Amniotic epithelial cell (primary cell): Measurements from ENCODE around the gene GULP1.
"Not testable (repeated sequence)": the region's sequence is repeated elsewhere in the genome, so short reads cannot be mapped to it uniquely, and the experiment has no call there.

Experiments used
- DNase-seq: peaks from one replicate; pipeline ENCODE4 v3.0.0-alpha.2; 2010; ENCODE audit warnings: low read depth

GULP1 gene

DNA sequence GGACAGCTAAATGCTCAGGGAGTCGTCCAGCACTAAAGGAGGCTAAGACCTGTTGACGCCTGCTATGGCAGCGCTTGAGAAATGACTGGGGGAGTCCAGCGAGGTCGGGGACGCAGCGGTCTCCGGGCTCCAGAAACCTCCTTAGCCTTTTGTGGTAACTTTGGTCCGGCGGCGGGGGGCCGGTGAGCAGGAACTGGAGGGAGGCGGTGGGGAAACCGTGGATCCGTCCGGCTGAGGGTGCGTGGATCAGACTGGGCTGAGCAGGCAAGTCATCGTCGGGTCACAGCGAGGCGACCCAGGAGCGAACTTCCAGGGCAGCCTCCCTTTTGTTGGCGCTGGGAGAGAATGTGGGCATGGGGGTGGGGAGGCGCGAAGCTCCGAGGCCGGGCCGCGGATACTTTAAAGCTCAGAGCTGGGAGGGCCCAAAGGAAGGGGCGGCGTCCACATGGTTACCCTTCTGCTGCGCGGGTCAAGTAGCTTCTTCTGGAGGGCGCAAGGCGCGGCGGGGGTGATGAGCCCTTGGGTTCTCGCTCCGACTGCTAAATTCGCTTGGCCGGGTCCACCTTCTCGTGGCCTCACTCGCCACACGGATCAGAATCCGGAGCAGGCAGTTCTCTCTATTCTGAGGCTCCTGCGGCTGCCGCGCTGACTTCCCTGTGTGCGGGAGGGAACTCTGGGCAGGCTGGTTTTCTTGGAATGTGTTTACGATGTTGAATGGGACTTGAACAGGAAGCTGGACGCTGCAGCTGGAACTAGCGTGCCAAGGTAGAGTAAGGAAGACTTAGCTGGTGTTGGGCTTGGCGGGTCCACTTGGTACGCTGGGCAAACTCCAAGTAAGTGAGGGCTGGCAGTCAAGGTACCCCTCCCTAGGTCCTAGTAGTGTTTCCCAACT is 920 bp downstream of the GULP1 start:
- DNase-seq, result peak; percentile 90

DNA sequence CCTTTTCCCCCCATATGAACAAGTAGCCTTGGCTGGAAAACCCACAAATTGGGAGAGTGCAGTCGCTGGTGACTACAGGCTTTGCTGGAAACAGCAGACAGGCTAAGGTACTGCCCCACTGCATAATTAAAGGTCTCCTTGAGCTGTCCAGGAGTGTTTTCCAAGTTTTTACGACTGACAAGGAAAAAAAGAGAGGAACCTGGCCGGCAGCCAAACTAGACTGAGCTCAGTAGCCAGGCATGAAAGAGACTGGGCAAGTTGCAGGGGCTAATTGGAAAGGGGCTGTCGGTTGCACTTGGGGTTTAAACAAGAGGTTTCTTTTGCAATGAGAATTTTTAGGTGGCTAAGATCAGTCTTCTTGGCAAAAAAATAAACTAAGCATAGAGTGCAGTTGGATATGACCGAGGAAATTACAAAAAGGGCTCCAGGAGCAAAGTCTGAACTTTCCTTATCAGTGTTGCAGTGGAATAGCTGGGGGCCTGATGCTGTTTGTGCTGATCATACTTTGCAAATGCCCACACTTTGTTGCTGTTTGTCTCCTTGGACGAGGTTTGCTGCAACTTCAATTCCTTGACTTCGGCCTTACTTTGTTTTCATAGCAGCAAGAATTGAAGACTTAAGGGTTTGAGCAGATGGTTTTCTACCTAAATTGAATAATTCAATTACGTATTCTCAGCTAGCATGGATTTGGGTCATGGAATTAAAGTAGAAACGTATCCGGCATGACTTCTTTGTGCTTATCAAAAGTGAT is 2.1 kb downstream of the GULP1 start:
- DNase-seq, result peak; percentile 78

DNA sequence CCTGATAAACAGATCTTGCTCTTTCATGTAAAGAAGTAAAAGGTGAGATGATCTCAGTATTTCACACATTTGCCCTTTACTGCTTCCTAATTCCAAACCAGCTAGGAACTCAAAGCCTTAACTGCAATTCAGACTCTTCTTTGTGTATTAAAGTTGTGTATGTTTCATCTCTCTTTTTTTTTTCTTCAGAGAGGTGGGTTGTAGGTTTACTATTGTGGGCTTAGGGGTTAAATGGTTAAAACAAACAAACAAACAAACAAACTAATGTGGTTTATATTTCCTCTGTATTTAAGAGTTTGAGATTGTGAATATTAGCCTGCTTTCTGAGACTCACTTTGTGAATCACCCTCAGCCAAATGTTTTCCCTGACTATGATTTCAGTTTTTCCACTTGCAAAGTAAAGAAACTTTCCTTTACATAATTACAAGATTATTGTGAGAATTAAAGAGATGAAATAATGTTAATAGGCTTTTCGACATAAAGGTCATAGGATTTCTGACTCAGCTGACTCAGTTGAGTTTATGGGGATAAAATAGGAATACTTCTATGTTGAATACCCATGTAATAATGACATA is 2.8 kb downstream of the GULP1 start:
- DNase-seq, result peak; percentile 21

DNA sequence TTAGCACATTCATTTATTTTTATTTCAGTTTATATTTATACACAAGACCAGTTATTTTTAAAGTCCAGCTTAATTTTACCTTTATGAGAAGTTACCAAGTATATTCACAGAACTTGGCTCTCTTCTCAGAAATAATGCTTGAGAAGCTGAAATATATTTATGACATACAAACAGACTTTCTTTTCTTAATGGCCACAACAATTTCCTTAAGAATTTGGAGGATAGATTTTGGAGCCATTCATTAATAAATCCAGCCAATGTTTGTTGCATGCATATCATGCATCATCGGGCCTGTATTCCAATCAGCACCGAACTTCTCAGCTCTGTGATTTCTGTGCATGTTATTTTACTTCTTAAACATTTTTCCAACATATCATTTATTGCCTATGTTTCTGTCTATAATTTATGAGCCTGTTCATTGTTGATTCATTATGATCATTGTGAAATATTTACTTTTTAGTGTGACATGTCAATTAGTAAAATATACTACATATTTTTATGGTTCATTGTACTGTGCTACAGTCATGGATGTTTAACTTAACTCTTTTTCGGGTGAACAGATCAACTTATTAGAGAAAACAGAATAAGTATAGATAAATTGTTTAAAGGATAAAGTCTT is 3.5 kb downstream of the GULP1 start:
- DNase-seq, result peak; percentile 40

DNA sequence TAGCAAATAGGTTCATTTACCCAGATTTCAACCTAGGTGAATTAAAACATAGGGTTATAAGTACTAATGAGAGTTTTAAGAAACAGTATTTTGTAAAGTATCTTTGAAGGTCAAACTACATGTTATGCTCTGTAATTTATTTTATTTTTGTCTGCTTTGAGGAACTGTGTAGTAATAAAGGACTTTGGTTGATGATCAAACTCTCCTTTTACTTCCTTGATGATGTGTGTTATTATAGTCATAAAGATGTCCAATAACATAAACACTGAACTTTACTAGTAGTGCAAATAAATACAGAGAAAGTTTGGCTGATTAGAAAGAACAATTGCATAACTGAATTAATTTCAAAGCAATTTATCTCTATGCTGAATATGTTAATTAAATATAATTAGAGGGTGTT is 6.3 kb downstream of the GULP1 start:
- DNase-seq, result no peak

DNA sequence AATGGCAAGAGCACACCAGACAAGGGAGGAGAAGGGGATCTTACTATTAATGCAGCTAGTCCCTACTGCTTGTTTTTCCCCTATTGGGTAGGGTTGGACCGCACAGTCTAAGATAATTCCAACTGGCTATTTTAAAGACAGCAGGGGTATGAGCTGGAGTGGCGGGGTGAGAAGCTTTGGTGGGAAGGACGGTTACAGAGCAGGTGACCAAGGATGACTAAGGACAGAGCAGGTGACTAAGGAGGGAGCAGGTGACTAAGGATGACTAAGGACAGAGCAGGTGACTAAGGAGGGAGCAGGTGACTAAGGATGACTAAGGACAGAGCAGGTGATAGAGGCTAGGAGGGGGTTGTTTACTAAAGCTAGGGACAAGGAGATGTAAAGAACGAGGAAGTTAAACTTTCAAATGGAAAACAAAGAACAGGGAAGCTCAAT is 7.3 kb downstream of the GULP1 start:
- DNase-seq, result not testable (repeated sequence)

DNA sequence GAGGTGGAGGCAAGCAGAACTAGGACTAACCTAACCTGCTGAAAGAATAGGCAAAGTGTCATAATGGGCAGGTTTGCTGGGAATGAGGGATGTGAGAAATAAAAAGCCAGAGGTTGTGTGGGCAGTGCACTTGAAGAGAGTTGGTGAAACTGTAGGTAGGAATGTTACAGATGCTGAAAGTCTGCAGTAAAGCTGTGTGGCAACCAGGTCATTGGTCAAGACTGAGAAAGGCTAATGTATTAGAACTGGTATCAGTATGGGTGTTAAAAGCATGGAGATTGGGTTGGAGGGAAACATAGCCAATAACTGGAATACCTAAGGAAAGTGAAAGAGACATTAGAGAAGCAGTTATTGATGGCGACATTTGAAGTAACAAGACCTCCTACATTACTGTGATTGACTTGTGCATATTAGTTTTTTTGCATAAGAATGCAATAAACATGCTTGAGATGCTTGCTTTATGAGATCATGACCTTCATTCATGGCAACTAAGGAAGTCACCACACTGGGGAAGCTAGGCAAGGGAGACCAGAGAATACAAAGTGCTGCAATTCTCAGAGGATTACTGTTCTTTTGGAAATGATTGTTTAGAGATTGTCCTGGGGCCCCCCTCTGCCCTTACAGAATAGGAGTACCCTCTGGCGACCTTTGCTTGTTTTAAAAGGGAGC is 11.8 kb downstream of the GULP1 start:
- peak; percentile 88 for DNase-seq

DNA sequence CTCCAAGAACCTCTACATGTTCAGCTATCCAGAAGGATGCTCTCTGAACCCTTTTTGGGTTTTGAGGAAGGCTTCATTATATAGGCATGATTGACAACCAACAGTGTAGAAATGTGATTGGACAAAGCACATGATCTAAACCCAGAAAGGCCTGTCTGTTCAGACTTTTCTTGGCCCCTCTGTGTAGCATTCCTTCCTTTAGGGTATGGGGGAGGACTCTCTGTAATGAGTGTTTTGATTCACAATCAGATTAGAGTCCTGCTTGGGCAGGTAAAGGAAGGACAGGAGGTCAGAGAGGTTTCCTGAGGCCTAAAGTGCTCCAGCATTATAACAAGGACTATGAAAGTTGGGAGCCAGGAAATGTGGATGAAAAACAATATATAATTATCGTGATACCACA is 13.6 kb downstream of the GULP1 start:
- no peak for DNase-seq

DNA sequence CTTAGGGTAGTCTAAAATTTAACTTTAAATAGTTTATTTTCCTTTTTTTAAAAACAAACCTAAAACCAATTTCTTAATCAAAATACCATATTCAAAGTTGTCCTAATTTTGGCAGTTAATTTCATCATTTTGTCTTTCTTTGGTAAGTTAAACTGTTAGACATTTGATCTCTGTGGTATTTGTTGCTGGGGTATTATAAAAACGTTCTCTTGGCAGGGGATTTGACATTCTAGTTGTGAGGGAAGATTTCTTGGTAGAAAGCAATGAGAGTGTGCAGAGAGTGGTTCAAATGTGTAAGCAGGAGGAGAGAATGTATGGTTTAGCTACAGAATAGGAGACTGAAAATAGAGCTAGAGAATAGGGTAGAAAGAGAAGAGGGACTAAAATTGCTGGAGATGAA is 14.6 kb downstream of the GULP1 start:
- no peak for DNase-seq

DNA sequence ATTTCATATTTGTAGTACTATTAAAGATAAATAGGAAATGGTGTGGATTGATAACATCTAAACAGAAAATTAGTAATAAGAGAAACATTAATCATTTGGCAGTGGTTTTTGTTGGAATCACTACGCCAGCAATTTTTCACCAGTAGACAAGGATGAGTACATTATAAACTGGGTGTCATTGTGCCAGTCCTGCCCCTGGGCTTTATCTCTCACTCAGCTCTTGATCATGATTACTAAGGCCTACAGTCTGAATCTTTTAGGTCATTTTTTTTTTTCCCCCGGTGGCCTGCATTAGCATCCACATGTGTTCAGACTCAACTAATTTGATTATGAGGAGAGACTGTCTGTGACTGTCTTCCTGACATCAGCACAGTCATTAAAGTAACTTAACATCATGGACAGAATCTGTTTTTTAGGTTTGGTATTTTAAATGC is 16.2 kb downstream of the GULP1 start:
- DNase-seq, result peak; percentile 10

DNA sequence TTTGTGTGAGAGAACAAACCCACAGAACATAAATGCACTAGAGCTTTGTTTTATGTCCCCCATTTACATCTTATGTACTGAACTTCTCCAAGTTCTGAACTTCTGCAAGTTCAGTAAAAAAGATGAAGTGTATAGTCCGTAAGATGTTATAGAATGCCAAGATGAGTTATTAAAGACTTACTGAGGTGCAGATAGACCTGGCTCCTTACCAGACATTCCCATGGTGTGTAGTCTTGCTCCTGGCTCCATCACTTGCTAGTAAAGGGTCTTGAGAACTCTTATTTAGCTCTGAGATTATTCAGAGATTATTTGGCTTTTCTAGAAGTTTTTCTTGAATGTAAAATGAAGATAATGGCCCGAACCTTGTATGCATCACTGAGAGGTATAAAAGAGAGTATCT is 16.8 kb downstream of the GULP1 start:
- DNase-seq, result peak; percentile 43

DNA sequence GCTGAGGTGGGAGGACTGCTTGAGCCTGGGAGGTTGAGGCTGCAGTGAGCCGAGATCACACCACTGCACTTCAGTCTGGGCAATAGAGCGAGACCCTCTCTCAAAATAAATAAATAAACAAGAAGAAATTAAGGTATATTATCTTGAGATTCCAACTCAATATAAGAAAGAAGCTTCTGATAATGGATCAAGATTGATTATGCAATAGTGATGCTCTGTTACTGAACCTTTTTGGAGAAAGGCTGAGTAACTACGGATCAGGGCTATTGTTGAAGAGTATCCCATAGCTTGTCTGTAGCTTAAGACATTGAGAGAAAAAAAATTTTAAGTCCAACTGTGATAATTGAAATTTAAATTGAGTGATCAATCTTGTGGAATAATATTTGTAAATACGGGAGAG is 17.7 kb downstream of the GULP1 start:
- no peak for DNase-seq

DNA sequence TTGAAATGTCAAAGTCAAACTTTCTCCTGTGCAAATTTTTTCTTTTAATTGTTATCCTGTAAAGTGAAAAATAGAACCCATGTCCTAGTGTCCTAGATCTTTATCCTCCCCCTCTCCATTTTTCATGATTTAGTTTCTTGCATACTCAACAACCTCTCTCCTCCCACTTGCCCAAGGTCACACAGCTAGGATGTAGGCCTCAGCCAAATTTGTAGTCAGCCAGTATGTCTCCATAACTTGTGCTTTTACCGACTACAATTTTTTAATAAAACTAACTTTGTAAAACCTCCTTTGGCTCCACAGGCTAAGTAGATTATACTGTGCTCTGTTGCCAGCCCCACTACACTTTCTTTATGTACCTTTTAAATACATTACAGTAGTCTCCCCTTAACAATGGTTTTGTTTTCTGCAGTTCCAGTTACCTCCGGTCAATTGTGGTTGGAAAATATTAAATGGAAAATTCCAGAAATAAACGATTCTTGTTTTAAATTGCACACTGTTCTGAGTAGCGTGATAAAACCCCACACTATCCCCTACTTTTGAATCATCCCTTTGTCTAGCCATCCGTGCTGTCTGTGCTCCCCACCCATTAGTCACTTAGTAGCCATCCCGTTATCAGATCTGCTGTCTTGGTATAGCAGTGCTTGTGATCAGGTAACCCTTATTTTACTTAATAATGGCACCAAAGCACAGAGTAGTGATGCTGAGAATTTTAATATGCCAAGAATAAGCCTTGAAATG is 22.8 kb downstream of the GULP1 start:
- peak; percentile 67 for DNase-seq

DNA sequence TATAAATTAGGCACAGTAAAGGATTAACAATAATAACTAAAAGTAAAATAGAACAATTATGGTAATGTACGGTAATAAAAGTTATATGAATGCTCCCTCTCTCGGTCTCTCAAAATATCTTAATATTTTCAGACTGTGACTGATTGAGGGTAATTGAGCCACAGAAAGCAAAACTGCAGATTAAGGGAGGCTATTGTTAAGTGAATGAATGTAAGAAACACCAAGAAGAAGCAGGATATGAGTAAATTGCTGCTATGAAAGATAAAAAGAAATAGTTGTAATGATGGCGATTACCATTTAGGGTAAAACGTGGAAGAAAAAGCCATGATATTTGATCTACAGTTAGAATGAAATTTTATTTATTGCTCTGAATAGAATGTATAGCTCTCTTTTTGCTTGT is 24.1 kb downstream of the GULP1 start:
- DNase-seq, result no peak

DNA sequence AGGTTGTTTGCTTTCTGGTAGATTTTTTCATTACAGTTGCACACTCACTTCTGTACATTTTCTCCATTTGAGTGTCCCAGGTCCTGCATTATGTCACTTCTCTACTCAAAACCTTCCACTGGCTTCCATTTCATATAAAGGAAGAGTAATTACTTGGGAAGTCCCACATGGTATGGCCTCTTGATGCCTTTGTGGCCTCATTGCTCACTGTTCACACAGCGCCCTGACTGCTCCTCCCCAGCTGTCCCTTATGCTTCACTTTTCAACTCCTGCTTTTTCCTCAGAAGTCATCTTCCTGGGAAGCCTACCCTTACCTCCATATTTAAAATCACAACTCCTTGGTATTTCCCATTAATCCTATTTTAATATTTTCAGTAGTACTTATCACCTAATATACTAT is 24.7 kb downstream of the GULP1 start:
- no peak for DNase-seq

DNA sequence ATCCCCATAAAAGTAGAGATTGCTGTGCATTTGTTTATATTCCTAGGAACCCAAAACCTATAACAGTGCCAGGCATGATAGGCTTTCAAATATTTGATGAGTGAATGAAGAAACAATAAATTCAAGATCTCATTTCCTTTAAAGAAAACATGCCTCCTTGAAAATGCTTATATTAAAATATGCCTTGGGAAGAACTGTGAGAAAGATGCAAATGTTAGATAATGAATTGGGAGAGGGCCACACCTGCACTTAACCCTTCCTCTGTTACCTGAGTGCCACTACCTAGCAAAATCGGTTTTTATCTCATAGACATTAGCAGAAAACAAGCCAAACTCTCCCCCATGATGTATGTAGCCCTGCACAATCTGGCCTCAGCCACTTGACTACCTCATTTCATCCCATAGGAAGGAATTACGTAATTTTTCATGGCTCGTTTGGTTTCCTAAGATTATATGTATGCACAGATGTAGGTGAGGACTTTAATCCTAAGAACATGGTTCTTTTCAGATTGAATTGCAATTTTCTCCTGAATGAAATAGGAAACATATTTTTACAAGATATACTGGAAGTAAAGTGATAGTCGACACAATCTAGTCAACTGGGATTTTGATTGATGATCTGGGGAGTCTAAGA is 25.2 kb downstream of the GULP1 start:
- DNase-seq, result no peak

DNA sequence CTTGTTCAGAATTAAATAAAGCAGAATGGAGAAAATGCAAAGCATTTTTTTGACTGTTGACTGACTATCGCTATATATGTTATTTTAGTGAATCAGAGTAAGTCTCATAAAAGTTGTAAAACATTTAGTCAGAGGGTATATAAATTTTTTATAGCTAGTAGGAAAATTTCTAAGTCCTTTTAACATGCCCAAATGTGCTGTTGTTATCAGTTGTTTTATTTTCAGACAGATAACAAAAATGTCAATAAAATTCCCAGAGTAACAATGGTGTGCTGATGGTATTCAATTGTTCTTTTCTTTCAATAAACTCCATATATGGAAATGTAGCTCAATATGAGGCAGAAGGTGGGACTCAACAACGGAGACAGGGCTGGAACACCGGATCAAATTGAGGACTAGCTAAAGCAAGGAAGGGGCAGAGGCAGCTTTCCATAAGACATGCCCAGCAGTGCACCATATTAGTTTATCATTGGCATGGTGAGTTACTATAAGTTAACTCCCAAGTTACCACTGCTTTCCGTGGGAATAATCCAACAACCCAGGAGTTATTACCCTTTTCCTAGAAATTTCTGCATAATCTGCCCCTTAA is 26.6 kb downstream of the GULP1 start:
- DNase-seq, result no peak

DNA sequence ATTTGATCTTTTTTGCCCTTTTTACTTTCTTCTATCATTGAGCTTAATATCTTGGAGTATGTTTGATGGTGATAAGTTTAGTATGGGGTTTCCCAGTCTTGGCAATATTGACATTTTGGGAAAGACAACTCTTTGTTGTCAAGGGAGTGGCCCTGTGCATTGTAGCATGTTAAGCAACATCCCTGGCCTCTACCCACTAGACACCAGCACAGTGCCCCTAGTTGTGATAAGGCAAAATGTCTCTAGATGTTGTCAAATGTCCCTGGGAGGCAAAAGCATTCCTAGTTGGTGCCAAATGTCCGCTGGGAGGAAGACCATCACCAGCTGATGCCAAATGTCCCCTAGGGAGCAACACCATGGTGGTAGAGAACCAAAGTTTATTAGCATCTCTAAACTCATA is 28.2 kb downstream of the GULP1 start:
- no peak for DNase-seq

DNA sequence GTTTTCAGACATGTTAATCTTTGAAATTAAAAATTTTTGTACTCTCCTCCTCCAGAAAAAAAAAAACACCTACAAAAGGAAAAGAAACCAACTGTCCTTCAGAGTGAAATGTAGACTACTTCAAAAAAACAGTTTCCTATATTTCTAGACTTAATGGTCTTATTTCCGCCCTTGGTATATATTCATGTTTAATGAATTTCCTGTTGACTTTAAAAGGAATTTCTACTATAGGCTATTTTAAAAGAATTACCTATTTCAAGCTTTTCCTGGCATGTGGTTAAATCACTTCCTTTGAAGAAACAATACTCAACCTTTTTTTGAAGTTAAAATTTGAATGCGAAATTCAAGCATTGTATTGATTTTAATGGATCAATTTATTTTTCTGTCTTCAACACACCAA is 29.2 kb downstream of the GULP1 start:
- DNase-seq, result no peak
